ENCODE results near the gene ACOXL. TPM values are rescaled to one million over a fixed set of nuclear protein-coding genes. Genes with fewer than 3 reads are reported as not detected.

Gene ACOXL
- total and polyA plus RNA-seq, 8 donors = 4.7 to 30.3 (median 8.3) TPM

DNA sequence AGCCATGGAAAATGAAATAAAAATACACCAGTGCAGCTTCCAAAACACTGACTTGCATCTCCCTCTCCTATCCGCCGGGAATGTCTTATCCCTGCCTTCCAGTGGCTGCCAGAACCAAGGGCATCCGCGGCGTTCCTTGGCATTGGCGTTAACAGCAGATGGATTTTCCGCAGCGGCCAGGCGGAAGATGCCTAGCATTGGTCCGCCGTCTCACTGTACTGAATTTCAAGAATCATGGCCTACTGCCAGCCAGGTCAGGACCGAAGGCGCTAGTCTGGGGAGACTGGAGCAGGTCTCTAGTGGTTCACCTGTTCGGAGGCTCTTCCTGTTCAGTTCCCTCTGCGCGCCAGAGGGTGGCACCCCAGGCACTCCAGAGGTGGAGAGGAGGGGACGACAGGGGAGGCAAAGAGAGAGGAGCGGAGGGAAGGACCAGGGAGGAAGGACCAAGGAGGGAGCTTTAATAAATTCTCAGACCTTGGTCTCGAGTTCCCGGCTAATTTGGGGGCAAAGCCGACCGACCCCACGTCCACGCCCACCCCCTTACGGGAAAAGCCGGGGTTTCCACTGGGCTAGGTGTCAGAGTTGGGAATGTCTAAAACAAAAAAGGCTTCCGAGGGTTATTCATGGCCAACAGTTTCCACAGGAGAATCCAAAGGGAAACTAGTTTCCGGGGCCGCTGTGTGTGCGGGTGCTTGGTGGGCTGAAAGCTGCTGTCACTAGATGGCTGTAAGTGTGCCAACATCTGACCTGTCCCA, 384.6 kb downstream of the ACOXL start:
- peak overlapping the region; percentile 25 to 81 for H3K4me3 ChIP-seq
- H3K27me3 ChIP-seq = peaks cover 12 to 79% of the 10 kb centered on the region in 2 donors
- TF ChIP-seq, protein P1, sequence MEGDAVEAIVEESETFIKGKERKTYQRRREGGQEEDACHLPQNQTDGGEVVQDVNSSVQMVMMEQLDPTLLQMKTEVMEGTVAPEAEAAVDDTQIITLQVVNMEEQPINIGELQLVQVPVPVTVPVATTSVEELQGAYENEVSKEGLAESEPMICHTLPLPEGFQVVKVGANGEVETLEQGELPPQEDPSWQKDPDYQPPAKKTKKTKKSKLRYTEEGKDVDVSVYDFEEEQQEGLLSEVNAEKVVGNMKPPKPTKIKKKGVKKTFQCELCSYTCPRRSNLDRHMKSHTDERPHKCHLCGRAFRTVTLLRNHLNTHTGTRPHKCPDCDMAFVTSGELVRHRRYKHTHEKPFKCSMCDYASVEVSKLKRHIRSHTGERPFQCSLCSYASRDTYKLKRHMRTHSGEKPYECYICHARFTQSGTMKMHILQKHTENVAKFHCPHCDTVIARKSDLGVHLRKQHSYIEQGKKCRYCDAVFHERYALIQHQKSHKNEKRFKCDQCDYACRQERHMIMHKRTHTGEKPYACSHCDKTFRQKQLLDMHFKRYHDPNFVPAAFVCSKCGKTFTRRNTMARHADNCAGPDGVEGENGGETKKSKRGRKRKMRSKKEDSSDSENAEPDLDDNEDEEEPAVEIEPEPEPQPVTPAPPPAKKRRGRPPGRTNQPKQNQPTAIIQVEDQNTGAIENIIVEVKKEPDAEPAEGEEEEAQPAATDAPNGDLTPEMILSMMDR (IDR thresholded peaks at IDR 0.05) = peak; percentile 67 to 70
- DNase-seq = peak; percentile 59 to 90 (median 80)
- no peaks in the 10 kb centered on the region for H3K36me3 ChIP-seq
- peaks cover 3 to 45% of the 10 kb centered on the region in 2 donors for H3K4me1 ChIP-seq
- no peak overlapping the region for H3K27ac ChIP-seq
- no peaks in the 10 kb centered on the region for H3K9me3 ChIP-seq
- intact Hi-C loops (cut with DNase I) = no loop called here
- ATAC-seq = peak; percentile 33

DNA sequence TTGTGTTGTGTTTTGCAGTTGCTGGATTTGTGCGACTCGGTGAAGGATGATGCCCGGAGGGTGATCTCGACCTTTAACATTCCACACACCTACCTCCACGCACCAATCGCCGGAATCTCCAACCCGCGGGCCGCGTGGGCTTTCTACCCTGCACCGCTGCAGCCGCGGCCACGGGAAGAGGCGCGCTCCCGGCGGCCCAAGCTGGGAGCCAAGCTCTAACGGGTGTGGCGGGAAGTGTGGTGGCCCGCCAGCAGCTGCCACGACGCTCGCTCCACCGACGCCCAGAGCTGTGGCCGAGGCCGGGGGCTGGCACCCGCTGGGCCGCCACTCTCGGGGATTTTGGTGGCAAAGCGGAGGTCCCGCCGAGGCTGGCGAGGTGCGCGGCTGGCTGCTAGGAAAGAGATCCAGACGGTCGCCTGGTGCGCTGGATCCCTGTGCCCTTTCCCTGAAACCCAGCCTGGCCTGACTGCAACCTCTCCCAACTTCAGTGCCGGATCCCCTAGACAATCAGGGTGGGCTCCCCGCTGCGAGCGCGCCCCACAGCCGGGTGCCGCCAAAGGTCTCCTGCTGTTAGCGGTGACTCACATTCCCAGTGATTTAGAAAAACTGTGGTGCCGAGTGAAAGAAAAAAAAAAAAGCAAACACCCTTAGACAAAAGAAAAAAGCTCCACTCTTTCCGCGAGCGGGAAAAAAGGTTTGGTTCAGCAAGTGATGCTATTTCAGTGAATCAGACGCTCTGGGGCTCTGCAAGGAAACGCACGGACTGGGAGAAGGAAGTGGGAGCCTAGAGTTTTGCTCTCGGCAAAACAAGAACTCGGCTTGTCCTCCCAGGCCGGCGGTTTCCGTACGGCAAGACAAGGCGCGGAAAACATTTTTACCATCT, 385.5 kb downstream of the ACOXL start:
- no peaks in the 10 kb centered on the region for H3K36me3 ChIP-seq
- H3K9me3 ChIP-seq = no peaks in the 10 kb centered on the region
- DNase-seq = peak; percentile 23 to 86 (median 35)
- H3K4me1 ChIP-seq = peaks cover 3 to 48% of the 10 kb centered on the region in 2 donors
- intact Hi-C loops (cut with DNase I) = no loop called here
- ATAC-seq = no peak
- no peak overlapping the region for H3K27ac ChIP-seq
- TF ChIP-seq, protein P1 (IDR thresholded peaks at IDR 0.05) = no peak
- peak overlapping the region; percentile 25 to 81 for H3K4me3 ChIP-seq
- peaks cover 12 to 75% of the 10 kb centered on the region in 2 donors for H3K27me3 ChIP-seq

DNA sequence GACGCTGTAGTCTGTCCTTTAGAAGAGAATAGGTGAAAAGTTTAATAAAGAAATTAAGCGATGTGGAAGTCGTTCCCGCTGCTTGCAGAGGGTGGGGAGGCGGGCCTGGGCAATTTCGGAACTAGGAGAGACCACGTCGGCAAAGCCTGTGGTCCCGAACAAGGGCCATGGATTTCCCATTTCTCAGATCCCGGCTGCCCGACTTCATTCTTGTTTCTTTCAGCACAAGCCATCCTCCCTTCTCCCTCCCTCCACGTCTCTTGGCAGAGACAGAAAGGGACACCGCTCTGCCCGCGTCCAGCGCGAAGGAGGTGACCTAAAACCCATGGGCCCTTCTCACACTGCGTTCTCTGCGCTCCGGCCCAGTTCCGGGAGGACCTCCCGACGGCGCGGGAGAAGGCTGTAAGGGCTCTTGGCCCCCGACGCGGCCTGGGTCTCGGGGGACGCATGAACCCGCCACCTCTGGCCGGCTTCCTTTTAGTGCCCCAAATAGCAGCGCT, 386.2 kb downstream of the ACOXL start:
- intact Hi-C loops (cut with DNase I) = no loop called here
- peaks cover 12 to 70% of the 10 kb centered on the region in 2 donors for H3K27me3 ChIP-seq
- TF ChIP-seq, protein P1 (IDR thresholded peaks at IDR 0.05) = no peak
- H3K9me3 ChIP-seq = no peaks in the 10 kb centered on the region
- DNase-seq (peak in 3 of 4 donors; percentile 9 to 81 (median 21)), ATAC-seq (no peak)
- H3K27ac ChIP-seq = no peak overlapping the region
- no peaks in the 10 kb centered on the region for H3K36me3 ChIP-seq
- H3K4me3 ChIP-seq = peak overlapping the region in 1 of 2 donors; percentile 81
- peaks cover 3 to 55% of the 10 kb centered on the region in 2 donors for H3K4me1 ChIP-seq

DNA sequence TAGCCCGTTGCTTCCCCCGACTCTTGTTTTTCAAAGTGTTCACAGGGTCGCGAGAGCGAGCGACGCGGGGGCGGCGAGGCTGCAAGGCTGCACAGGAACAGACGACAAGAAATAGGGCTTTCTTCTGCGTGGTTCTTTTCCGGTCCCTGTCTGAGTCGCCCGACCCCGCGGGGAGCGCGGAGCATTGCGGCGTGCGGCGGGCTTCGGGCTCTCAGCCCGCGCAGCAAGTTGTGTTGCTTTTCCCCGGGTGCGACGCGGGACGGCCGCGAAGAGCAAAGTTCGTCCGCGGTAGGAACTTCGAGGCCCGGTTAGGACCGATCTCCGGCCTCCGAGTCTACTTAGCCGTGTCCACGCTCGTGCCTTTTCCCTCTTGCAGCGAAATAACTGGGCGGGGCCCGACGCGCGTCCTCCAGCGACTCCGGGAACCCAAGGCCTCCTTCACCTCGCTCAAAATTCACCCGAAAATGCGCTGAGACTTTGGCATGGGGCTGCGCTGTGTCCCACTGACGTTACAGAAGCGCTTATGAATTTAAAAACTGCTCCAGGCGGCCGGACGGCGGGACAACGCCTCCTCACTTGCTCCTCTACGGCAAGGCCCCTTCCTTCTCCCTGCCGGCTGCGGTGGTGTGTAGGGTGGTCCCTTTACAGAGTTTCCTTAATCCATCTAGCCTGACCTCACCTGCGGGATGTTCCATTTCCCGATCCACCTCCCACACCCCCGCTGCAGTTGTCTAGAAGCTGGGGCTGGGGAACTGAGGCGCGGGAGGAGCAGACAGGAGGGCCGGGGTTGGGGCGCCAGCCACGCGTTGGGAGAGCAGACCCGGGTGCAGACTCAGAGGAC, 386.8 kb downstream of the ACOXL start:
- Histone ChIP-seq H3K4me1 (peaks cover 3 to 61% of the 10 kb centered on the region in 2 donors), H3K27ac (no peak overlapping the region), H3K9me3 (no peaks in the 10 kb centered on the region), H3K27me3 (peaks cover 12 to 63% of the 10 kb centered on the region in 2 donors), H3K4me3 (peak overlapping the region; percentile 66 to 81), H3K36me3 (peaks cover 0 to 7% of the 10 kb centered on the region in 2 donors)
- intact Hi-C loops (cut with DNase I) = no loop called here
- ATAC-seq (no peak), DNase-seq (peak; percentile 13 to 83 (median 30))
- TF ChIP-seq, protein P1 (IDR thresholded peaks at IDR 0.05) = no peak

All from left lung (tissue), 10 donors.